Measurements from ENCODE around the gene NSL1.
"Not testable (repeated sequence)": the region's sequence is repeated elsewhere in the genome, so short reads cannot be mapped to it uniquely, and the experiment has no call there.

Gene NSL1

GRCh38 chr1:212782422-212783154 lies 9.0 kb downstream of the NSL1 start:
- DNase-seq: peak in 1 of 5 donors; percentile 33

DNA sequence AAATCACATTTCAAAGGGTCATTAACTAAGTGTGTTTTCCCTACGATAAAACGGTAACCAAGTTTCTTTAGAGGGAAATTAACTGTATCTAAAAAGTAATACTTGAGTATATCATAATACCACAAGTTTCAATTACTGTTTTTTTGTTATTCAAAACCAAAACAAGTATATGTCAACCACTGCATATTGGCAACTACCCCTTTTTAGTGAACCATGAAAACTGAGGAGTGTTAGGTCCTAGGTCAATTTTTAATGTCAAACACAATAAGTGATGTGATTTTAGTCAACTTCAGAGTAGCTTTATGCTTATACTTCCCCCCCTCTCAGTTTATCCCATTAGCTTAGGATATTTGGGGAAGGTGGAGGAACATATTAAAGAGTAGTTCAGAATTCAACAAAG lies 10.4 kb downstream of the NSL1 start:
- DNase-seq: no peak

DNA sequence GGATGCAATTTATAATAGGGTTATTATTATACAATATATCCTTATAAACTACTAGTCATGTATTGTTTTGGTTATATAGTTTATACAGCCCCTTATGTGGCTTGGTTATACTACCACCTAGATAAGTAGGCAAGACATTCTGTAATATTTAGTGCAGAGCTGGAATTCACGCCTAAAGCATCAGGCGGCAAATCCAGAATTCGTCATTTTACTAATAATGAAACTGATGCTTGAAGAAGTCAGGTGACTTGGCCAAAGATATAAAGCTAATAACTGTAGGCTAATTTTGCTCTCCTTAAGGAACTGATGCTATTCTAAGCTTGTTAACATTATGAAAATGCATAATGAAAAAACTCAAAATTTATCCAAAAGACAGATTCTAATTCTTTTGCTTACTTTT lies 10.8 kb downstream of the NSL1 start:
- no peak for DNase-seq

- DNase-seq: not testable (repeated sequence)
Measured at GRCh38 chr1:212779086-212779485, 12.5 kb downstream of the NSL1 start.

DNA sequence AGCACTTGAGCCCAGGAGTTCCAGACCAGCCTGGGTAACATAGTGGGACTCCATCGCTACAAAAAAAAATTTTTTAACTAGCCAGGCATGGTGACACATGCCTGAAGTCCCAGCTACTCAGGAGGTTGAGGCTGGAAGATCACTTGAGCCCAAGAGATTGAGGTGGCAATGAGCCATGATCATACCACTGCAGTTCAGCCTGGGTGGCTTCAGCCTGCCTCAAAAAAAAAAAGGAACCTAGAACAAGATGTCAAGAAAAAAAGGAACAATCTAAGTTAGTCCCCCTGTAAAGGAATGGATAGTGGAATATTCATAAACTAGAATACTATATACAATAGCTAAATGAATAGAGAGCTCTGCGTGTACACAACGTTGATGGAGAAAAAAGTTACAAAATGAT lies 14.4 kb downstream of the NSL1 start:
- no peak for DNase-seq

DNA sequence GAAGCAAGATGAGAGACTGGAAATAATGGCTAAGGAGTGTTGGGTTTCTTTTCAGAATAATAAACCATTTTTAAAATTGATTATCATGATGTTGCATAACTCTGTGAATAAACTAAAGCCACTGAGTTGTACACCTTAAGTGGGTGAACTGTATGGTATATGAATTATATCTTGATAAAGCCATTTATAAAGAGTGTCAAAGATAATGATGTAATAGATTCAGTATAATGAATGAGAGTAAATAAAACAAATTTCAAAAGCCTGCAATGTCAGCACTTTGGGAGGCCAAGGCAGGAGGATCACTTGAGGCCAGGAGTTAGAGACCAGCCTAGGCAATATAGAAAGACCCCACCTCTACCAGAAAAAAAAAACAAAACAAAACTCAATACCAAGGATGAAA lies 16.3 kb downstream of the NSL1 start:
- no peak for DNase-seq

GRCh38 chr1:212774584-212774983 lies 17.0 kb downstream of the NSL1 start:
- DNase-seq: no peak

DNA sequence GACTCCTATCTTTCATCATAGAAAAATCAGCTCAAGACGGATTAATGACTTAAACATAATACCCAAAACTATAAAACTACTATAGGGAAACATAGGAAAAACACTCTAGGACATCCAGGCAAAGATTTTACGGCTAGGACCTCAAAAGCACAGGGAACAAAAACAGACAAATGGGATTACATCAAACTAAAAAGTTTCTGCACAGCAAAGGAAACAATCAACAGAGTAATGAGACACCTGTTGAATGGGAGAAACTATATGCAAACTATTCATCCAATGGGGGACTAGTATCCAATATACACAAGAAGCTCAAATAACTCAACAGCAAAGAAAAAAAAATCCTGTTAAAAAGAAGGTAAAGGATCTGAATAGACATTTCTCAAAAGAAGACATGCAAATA lies 18.6 kb downstream of the NSL1 start:
- no peak for DNase-seq

- no peak for DNase-seq
Measured at GRCh38 chr1:212771341-212771740, 20.2 kb downstream of the NSL1 start.

GRCh38 chr1:212769459-212770167 lies 22.0 kb downstream of the NSL1 start:
- DNase-seq: peak in 1 of 5 donors; percentile 39

GRCh38 chr1:212766825-212767224 lies 24.8 kb downstream of the NSL1 start:
- not testable (repeated sequence) for DNase-seq

GRCh38 chr1:212764718-212765281 lies 26.8 kb downstream of the NSL1 start:
- not testable (repeated sequence) for DNase-seq

- DNase-seq: no peak
Measured at GRCh38 chr1:212762839-212763238, 28.7 kb downstream of the NSL1 start.

DNA sequence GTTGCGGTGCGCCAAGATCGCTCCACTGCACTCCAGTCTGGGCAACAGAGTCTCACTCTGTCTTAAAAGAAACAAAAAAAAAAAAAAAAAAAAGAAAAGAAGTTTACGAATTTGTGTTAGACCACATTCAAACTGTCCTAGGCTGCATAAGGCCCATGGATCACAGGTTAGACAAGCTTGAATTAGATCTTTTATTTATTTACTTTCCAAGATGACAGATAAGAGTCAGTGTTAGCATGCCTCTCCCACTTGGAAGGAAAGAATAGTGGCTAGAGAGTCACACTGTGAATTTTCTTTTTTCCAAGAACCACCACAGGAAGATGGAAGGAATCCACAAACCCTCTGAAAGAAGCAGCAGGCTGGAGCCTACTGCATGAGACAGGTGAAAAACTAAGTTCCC lies 29.3 kb downstream of the NSL1 start:
- DNase-seq: no peak

- DNase-seq: peak in 3 of 5 donors; percentile 21 to 64 (median 32)
Measured at GRCh38 chr1:212760126-212760823, 31.3 kb downstream of the NSL1 start.

GRCh38 chr1:212759683-212760082 lies 31.9 kb downstream of the NSL1 start:
- DNase-seq: no peak

DNA sequence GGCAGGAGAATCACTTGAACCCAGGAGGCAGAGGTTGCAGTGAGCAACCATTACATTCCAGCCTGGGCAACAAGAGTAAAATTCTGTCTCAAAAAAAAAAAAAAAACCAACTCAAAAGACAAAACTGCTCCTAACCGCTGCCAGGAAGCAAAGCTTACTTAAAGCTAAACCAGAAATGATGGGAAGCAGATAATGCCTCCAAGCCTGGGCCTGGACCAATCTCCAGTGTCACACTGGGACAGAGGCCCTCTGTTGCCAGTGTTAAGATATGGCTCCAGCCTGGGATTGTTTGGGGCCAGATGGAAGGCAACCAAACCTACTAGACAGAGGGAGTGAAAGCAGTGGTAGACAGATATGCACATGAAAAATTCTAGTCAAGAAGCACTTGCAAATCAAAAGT lies 36.9 kb downstream of the NSL1 start:
- DNase-seq: no peak

DNA sequence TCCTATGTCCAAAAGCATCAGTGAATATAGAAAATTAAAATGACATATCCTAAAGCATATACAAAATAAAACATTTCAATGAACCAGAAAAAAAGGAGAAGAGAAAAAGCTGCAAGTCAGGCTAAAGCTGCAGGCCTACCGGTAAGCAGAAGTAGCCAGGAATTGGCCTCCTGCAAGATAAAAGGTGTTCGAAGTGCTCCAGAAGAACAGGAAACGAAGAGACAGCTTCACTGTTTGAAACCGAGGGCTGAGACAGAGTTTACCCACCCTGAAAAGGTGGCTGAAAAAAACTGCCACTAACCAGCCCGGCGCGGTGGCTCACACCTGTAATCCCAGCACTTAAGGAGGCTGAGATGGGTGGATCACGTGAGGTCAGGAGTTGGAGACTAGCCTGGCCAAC lies 37.4 kb downstream of the NSL1 start:
- no peak for DNase-seq

GRCh38 chr1:212753749-212754148 lies 37.8 kb downstream of the NSL1 start:
- DNase-seq: no peak

DNA sequence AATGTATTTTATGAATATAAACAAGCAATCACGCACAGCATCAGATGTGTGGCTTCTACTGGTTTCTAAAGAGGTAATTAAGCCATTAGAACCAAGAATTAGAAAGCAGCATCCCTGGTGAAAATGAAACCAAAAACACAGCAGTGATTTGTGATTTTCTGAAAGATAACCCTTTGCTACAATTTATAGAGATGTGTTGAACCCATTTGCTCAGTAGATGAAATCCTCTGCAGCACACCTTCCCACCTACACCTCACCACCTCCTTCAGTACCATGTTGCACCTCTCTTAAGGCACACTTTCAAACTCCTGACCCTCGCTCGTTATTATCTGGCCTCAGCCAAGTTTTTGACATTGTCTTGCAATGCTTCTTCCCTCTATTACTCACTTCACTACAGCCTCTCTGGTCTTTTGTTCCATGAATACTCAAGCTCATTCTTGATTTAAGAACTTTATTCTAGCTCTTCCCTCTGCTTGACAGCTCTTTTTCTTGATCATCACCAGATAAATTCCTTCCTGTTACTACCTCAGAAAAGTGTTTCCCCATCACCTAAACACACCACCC lies 38.6 kb downstream of the NSL1 start:
- DNase-seq: peak in 1 of 5 donors; percentile 60

DNA sequence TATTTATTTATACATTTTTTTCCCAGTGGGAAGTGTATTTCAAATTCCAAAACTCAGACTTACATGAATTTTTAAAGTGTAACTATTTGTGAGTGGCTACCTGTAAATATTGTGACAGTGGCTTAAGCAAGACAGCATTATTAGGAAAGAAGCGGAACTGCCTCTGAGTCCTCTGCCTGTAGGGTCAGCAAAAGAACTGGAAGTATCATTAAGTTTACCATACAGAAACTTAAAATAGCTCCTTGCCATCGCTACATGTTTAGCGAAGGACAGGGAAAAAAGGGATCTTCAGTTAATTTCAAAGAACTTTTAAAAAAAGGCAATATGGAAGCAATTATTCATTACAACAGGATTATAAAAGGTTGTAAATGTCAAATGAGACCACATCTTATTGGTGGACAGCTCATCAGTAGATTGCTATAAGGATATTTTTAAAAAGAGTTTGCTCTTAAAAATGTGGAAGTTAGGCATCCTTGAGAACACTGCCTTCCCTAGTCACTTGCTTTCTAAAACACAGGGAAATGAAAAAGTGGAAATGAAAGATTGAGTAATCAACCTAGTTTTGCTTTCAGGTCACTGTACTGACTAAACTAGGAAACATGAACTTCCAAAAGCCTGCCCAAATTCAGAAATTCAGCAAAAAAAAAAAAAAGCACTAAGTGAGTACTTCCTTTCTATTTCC lies 39.2 kb downstream of the NSL1 start:
- DNase-seq: no peak

- DNase-seq: peak in 1 of 5 donors; percentile 34
Measured at GRCh38 chr1:212749821-212750535, 41.6 kb downstream of the NSL1 start.

Measured in T-helper 1 cell (primary cell).